Measurements from ENCODE around the gene INTS7. TPM values are rescaled to one million over a fixed set of nuclear protein-coding genes. Genes with fewer than 3 reads are reported as not detected.
"Not testable (repeated sequence)": the region's sequence is repeated elsewhere in the genome, so short reads cannot be mapped to it uniquely, and the experiment has no call there.

INTS7 gene
- total RNA-seq, 1 donor from 2014 or later: 17.2 TPM

GRCh38 chr1:211985556-211986264 is 49.6 kb downstream of the INTS7 start:
- no peak for DNase-seq (ENCODE audit: low spot score)

- DNase-seq (ENCODE audit: low spot score): no peak
Measured at GRCh38 chr1:211978596-211978995, 56.8 kb downstream of the INTS7 start.

GRCh38 chr1:211975152-211975941 is 60.0 kb downstream of the INTS7 start:
- no peak for DNase-seq (ENCODE audit: low spot score)

- DNase-seq (ENCODE audit: low spot score): no peak
Measured at GRCh38 chr1:211973541-211973940, 61.8 kb downstream of the INTS7 start.

GRCh38 chr1:211968200-211968834 is 67.0 kb downstream of the INTS7 start:
- DNase-seq (ENCODE audit: low spot score): no peak

- DNase-seq (ENCODE audit: low spot score): no peak
Measured at GRCh38 chr1:211967704-211968103, 67.7 kb downstream of the INTS7 start.

GRCh38 chr1:211965108-211965805 is 70.1 kb downstream of the INTS7 start:
- DNase-seq (ENCODE audit: low spot score): no peak

- no peak for DNase-seq (ENCODE audit: low spot score)
Measured at GRCh38 chr1:211959680-211960079, 75.7 kb downstream of the INTS7 start.

GRCh38 chr1:211959221-211959620 is 76.1 kb downstream of the INTS7 start:
- DNase-seq (ENCODE audit: low spot score): no peak

GRCh38 chr1:211954028-211954427 is 81.3 kb downstream of the INTS7 start:
- not testable (repeated sequence) for DNase-seq (ENCODE audit: low spot score)

GRCh38 chr1:211953543-211953942 is 81.8 kb downstream of the INTS7 start:
- not testable (repeated sequence) for DNase-seq (ENCODE audit: low spot score)

- no peak for DNase-seq (ENCODE audit: low spot score)
Measured at GRCh38 chr1:211952299-211952698, 83.1 kb downstream of the INTS7 start.

- DNase-seq (ENCODE audit: low spot score): no peak
Measured at GRCh38 chr1:211951856-211952255, 83.5 kb downstream of the INTS7 start.

GRCh38 chr1:211948377-211948776 is 87.0 kb downstream of the INTS7 start:
- DNase-seq (ENCODE audit: low spot score): no peak

GRCh38 chr1:211947396-211948295 is 87.7 kb downstream of the INTS7 start:
- no peak for DNase-seq (ENCODE audit: low spot score)

- DNase-seq (ENCODE audit: low spot score): peak; percentile 77
Measured at GRCh38 chr1:211944733-211945500, 90.4 kb downstream of the INTS7 start.

GRCh38 chr1:211942583-211942982 is 92.8 kb downstream of the INTS7 start:
- no peak for DNase-seq (ENCODE audit: low spot score)

GRCh38 chr1:211939876-211940468 is 95.4 kb downstream of the INTS7 start:
- no peak for DNase-seq (ENCODE audit: low spot score)

GRCh38 chr1:211938561-211938997 is 96.8 kb downstream of the INTS7 start:
- no peak for DNase-seq (ENCODE audit: low spot score)

- not testable (repeated sequence) for DNase-seq (ENCODE audit: low spot score)
Measured at GRCh38 chr1:211937422-211937821, 97.9 kb downstream of the INTS7 start.
